ENCODE results near the gene ZBTB20. TPM values are rescaled to one million over a fixed set of nuclear protein-coding genes. Genes with fewer than 3 reads are reported as not detected.
A peak's percentile ranks its signal among the peaks of the same experiment; 100 is the strongest.

Gene ZBTB20
- total and polyA plus RNA-seq, 9 donors, result 4.3 to 160 (median 107) TPM

- peaks cover 2% of the 10 kb centered on the region for H3K4me1 ChIP-seq (ENCODE audit: insufficient read depth)
- DNase-seq, result no peak
- H3K27me3 ChIP-seq, result no peaks in the 10 kb centered on the region
- H3K27ac ChIP-seq, result no peak overlapping the region
- 76 to 83% (median 82%) methylated on average over 7 of the region's 7 CpGs for WGBS, 3 donors
- TF ChIP-seq EP300 (IDR thresholded peaks at IDR 0.05) (no peak), POLR2A (IDR thresholded peaks at IDR 0.05) (no peak), CTCF (IDR thresholded peaks at IDR 0.05) (no peak)
- intact Hi-C loops (cut with DNase I), result no loop called here
- H3K36me3 ChIP-seq, result no peaks in the 10 kb centered on the region
- no peak overlapping the region for H3K4me3 ChIP-seq
- no peaks in the 10 kb centered on the region for H3K9me3 ChIP-seq
These were observed 48.6 kb downstream of the ZBTB20 start for GRCh38 chr3:115098354-115099073.

GRCh38 chr3:115095236-115095635 is 51.9 kb downstream of the ZBTB20 start:
- H3K36me3 ChIP-seq, result no peaks in the 10 kb centered on the region
- intact Hi-C loops (cut with DNase I), result no loop called here

GRCh38 chr3:115092220-115092791 is 54.8 kb downstream of the ZBTB20 start:
- H3K4me3 ChIP-seq, result no peak overlapping the region
- H3K27me3 ChIP-seq, result no peaks in the 10 kb centered on the region
- TF ChIP-seq CTCF (IDR thresholded peaks at IDR 0.05), result peak in 2 of 3 donors; percentile 47 to 64
- no peak for TF ChIP-seq POLR2A (IDR thresholded peaks at IDR 0.05)
- H3K27ac ChIP-seq, result no peak overlapping the region
- no peaks in the 10 kb centered on the region for H3K9me3 ChIP-seq
- no peaks in the 10 kb centered on the region for H3K36me3 ChIP-seq
- intact Hi-C loops (cut with DNase I), result no loop called here
- H3K4me1 ChIP-seq (ENCODE audit: insufficient read depth), result peaks cover 2% of the 10 kb centered on the region
- 24 to 27% (median 27%) methylated on average over 4 of the region's 4 CpGs for WGBS, 3 donors
- peak; percentile 53 to 72 (median 69) for DNase-seq

More at GRCh38 chr3:115095236-115095635, 51.9 kb downstream of the ZBTB20 start:
- no peak for DNase-seq
- Histone ChIP-seq H3K4me3 (no peak overlapping the region), H3K4me1 (ENCODE audit: insufficient read depth) (no peaks in the 10 kb centered on the region), H3K27ac (no peak overlapping the region), H3K9me3 (no peaks in the 10 kb centered on the region), H3K27me3 (no peaks in the 10 kb centered on the region)
- TF ChIP-seq EP300 (IDR thresholded peaks at IDR 0.05) (no peak), CTCF (IDR thresholded peaks at IDR 0.05) (no peak), POLR2A (IDR thresholded peaks at IDR 0.05) (no peak)
- WGBS, 3 donors, result 76 to 87% (median 86%) methylated on average over 1 of the region's 1 CpG

GRCh38 chr3:115090712-115091111 is 56.4 kb downstream of the ZBTB20 start:
- intact Hi-C loops (cut with DNase I), result no loop called here
- no peaks in the 10 kb centered on the region for H3K36me3 ChIP-seq
- TF ChIP-seq CTCF (IDR thresholded peaks at IDR 0.05) (no peak), EP300 (IDR thresholded peaks at IDR 0.05) (no peak), POLR2A (IDR thresholded peaks at IDR 0.05) (no peak)
- no peaks in the 10 kb centered on the region for H3K27me3 ChIP-seq
- H3K4me3 ChIP-seq, result no peak overlapping the region
- H3K4me1 ChIP-seq (ENCODE audit: insufficient read depth), result peaks cover 2% of the 10 kb centered on the region
- H3K27ac ChIP-seq, result no peak overlapping the region
- WGBS, 3 donors, result 95 to 98% (median 97%) methylated on average over 1 of the region's 1 CpG
- H3K9me3 ChIP-seq, result no peaks in the 10 kb centered on the region
- no peak for DNase-seq
